Esophagus squamous epithelium (tissue), 5 donors: ENCODE measurements around the gene CAPN11. TPM values are rescaled to one million over a fixed set of nuclear protein-coding genes. Genes with fewer than 3 reads are reported as not detected.

Source experiments
- DNase-seq: peaks from one replicate; lab custom pipeline; 2025; lab: John Stamatoyannopoulos, UW
- H3K27ac ChIP-seq, 4 donors: fragments of 200-600 bp; sonication (generic); one replicate each; pipeline ENCODE4 v1.5.1; 2016 to 2019; ENCODE audit warnings: mild to moderate bottlenecking in 1 of 4
- H3K27me3 ChIP-seq, 4 donors: fragments of 200-600 bp; sonication (generic); 1 replicate in 3 of 4; 2 replicates in 1 of 4; pipeline versions ENCODE4 v1.5.1 to v1.6.0; 2017 to 2021; ENCODE audit warnings: antibody characterized with exemption in 1 of 4
- H3K36me3 ChIP-seq, 3 donors: fragments of 200-600 bp; sonication (generic); one replicate each; pipeline ENCODE4 v1.5.1; 2016 to 2019
- H3K4me1 ChIP-seq, 3 donors: fragments of 200-600 bp; sonication (generic); one replicate each; pipeline ENCODE4 v1.5.1; 2017 to 2019
- H3K4me3 ChIP-seq, 4 donors: fragments of 200-600 bp; sonication (generic); 1 replicate in 3 of 4; 2 replicates in 1 of 4; pipeline ENCODE4 v1.5.1; 2016 to 2019; ENCODE audit warnings: mild to moderate bottlenecking in 2 of 4, moderate library complexity in 1 of 4
- H3K9me3 ChIP-seq, 3 donors: fragments of 200-600 bp; sonication (generic); one replicate each; pipeline ENCODE4 v1.5.1; 2016 to 2019
- POLR2A ChIP-seq, 4 donors: fragments of 450-650 bp; IDR thresholded peaks; one replicate each; pipeline ENCODE4 v1.6.1; 2017; ENCODE audit warnings: antibody characterized with exemption in 4 of 4, mild to moderate bottlenecking in 4 of 4, moderate library complexity in 3 of 4
- WGBS, 2 donors: methylation state at CpG; one replicate each; pipeline ENCODE4 v1.1.5; 2018; 5-methylcytosine and 5-hydroxymethylcytosine counted together
- intact Hi-C: fragments of 100-400 bp; cut with DNase I; formaldehyde crosslinking; loops from one replicate; pipeline ENCODE4 v1.15.0; 2022
- total RNA-seq, 4 donors: library from RNA; depleted of rRNA; stranded (reverse); fragments of >200 nt; gene quantifications; one replicate each; pipeline ENCODE4 v1.1.0, GENCODE V29; 2016
- TF ChIP-seq, protein P1 (sequence below), 6 experiments: fragments of 450-650 bp in 4 of 6; fragments of 200-600 bp in 2 of 6; sonication (generic) in 2 of 6; IDR thresholded peaks; one replicate each; pipeline ENCODE4 v1.5.1; 2016 to 2019; ENCODE audit warnings: antibody characterized with exemption in 6 of 6, mild to moderate bottlenecking in 4 of 6, moderate library complexity in 4 of 6
- donor health status: DM: yes; HTN: yes; CAD: no.

CAPN11 gene
- total RNA-seq, 4 donors from 2014 or later: 0.57 to 1.00 TPM; not detected in 2

DNA sequence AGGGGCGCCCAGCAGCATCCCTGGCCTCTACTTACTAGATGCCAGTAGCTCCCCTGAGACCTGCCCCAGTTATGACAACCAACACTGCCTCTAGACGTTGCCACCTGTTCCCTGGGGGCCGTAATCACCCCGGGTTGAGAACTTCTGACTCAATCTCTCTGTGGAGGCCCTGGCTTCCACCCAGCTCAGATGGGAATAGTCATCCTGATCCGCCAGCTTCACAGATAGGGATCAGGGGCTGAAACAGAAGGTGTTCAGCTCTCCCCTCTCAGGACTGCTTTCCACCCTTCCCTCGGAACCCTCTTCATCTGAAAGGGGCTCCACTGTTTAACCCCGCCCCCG is 3.3 kb downstream of the CAPN11 start:
- Histone ChIP-seq H3K27me3 (peaks cover 0 to 42% (median 0%) of the 10 kb centered on the region in 4 donors), H3K9me3 (no peaks in the 10 kb centered on the region), H3K4me1 (no peaks in the 10 kb centered on the region), H3K27ac (no peak overlapping the region), H3K4me3 (no peak overlapping the region), H3K36me3 (no peaks in the 10 kb centered on the region)
- intact Hi-C loops: no loop called here
- TF ChIP-seq, protein P1, sequence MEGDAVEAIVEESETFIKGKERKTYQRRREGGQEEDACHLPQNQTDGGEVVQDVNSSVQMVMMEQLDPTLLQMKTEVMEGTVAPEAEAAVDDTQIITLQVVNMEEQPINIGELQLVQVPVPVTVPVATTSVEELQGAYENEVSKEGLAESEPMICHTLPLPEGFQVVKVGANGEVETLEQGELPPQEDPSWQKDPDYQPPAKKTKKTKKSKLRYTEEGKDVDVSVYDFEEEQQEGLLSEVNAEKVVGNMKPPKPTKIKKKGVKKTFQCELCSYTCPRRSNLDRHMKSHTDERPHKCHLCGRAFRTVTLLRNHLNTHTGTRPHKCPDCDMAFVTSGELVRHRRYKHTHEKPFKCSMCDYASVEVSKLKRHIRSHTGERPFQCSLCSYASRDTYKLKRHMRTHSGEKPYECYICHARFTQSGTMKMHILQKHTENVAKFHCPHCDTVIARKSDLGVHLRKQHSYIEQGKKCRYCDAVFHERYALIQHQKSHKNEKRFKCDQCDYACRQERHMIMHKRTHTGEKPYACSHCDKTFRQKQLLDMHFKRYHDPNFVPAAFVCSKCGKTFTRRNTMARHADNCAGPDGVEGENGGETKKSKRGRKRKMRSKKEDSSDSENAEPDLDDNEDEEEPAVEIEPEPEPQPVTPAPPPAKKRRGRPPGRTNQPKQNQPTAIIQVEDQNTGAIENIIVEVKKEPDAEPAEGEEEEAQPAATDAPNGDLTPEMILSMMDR (IDR thresholded peaks at IDR 0.05): no peak
- TF ChIP-seq POLR2A (IDR thresholded peaks at IDR 0.05): no peak
- DNase-seq: no peak
- WGBS, 2 donors: 53 to 58% methylated on average over 5 to 8 of the region's 8 CpGs

DNA sequence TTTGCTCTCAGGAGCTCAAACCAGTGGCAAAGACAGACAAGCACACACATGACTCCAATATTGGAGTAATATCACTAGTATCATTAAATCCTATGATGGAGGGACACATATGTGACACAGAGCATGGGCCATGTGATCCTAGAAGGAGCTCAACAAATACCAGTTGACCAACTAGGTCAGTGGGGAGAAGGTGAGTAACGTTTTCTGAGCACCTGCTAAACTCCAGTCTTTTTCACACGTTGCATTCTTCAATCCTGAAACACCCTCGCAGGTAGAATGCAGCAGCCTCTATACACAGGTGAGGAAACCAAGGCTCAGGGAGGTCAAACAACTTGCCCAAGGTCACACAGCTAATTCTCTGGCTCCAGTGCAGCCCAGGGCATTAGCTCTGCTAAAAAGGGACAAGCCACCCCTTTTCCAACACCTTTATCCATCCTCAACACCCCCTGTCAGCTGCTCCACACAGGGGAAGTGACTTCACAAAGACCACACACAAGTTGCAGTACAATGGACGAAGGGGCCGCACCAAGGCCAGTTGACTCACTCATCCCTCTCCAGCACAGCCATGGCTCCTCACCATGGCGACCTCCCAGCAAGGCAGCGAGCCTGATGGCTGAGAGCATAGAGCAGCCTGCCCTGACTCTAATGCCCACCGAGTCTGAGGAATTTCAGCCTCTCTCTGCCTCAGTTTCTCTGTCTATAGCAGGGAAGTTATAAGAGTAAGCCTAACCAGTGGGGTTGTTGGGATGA is 4.4 kb downstream of the CAPN11 start:
- DNase-seq: no peak
- WGBS, 2 donors: 71 to 81% methylated on average over 8 of the region's 8 CpGs
- Histone ChIP-seq H3K27me3 (peaks cover 0 to 42% (median 0%) of the 10 kb centered on the region in 4 donors), H3K27ac (no peak overlapping the region), H3K36me3 (no peaks in the 10 kb centered on the region), H3K4me1 (no peaks in the 10 kb centered on the region), H3K4me3 (no peak overlapping the region), H3K9me3 (no peaks in the 10 kb centered on the region)
- intact Hi-C loops: no loop called here
- no peak for TF ChIP-seq POLR2A (IDR thresholded peaks at IDR 0.05)
- TF ChIP-seq, protein P1 (IDR thresholded peaks at IDR 0.05): no peak

DNA sequence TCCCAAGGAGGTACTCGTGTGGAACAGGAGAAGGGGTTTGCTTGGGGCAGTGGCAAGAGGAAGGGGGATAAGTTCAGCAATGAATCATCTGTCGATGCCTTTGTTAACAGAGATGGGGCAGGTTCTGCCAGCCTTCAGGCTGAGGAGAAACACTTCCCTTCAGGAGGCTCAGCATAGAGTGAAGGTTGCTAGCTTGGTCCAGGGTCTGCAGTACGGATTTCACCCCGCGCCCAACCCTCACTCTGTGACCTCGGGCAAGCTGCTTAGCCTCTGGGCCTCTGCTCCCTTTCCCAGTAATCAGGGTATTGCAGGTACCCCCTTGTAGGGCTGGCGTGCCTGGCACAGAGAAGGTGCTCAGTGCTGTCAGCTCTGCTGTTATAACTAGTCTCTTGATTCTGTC is 7.5 kb downstream of the CAPN11 start:
- peaks cover 0 to 12% (median 8%) of the 10 kb centered on the region in 3 donors for H3K4me1 ChIP-seq
- no peaks in the 10 kb centered on the region for H3K36me3 ChIP-seq
- TF ChIP-seq, protein P1 (IDR thresholded peaks at IDR 0.05): no peak
- TF ChIP-seq POLR2A (IDR thresholded peaks at IDR 0.05): no peak
- no peak overlapping the region for H3K4me3 ChIP-seq
- WGBS, 2 donors: 51 to 65% methylated on average over 7 of the region's 7 CpGs
- peaks cover 0 to 49% (median 0%) of the 10 kb centered on the region in 4 donors for H3K27me3 ChIP-seq
- no peaks in the 10 kb centered on the region for H3K9me3 ChIP-seq
- intact Hi-C loops: no loop called here
- no peak for DNase-seq
- H3K27ac ChIP-seq: no peak overlapping the region

DNA sequence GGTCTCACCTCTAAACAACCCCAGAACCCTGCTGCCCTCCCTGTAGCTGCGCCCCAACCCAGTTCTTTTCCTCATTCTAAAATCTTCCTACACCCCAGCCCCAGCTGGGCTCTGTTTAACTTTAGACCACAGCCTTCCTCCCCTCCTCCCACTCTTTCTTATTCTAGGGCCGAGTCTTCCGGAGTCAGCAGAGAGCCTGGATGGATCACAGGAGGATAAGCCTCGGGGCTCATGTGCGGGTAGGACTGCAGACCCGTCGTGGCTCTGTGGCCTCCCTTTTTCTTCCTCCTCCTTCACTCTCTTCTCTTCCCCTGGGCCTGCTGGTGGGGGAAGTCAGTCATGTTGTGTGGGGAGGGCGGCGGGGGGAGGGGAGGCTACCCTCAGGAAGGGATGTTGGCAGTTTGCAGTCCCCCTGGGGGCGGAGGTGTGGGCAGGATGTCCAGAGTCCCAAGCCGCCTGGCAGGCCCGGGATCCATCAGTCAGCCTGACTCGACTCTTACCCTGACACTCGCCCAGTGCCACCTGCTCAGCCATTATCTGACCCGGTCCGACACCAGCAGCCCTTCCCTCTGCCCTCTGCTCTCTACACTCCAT is 8.1 kb downstream of the CAPN11 start:
- intact Hi-C loops: no loop called here
- WGBS, 2 donors: 32 to 50% methylated on average over 13 to 14 of the region's 16 CpGs
- peaks cover 0 to 12% (median 8%) of the 10 kb centered on the region in 3 donors for H3K4me1 ChIP-seq
- no peak for DNase-seq
- no peak overlapping the region for H3K4me3 ChIP-seq
- no peaks in the 10 kb centered on the region for H3K36me3 ChIP-seq
- TF ChIP-seq, protein P1 (IDR thresholded peaks at IDR 0.05): no peak
- no peaks in the 10 kb centered on the region for H3K9me3 ChIP-seq
- no peak overlapping the region for H3K27ac ChIP-seq
- H3K27me3 ChIP-seq: peaks cover 0 to 50% (median 0%) of the 10 kb centered on the region in 4 donors

DNA sequence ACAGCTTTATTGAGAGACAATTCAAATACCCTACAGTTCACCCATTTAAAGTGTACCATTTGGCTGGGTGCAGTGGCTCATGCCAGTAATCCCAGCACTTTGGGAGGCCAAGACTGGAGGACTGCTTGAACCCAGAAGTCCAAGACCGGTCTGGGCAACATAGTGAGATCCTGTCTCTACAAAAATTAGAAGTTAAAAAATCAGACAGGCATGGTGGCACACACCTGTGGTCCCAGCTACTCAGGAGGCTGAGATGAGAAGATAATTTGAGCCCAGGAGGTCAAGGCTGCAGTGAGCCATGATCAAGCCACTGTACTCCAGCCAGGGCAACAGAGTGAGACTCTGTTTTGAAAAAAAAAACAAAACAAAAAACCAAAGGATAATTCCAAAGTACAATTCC is 8.9 kb downstream of the CAPN11 start:
- H3K27me3 ChIP-seq: peaks cover 0 to 47% (median 0%) of the 10 kb centered on the region in 4 donors
- no peaks in the 10 kb centered on the region for H3K9me3 ChIP-seq
- DNase-seq: no peak
- peaks cover 0 to 14% (median 8%) of the 10 kb centered on the region in 3 donors for H3K4me1 ChIP-seq
- TF ChIP-seq POLR2A (IDR thresholded peaks at IDR 0.05): no peak
- TF ChIP-seq, protein P1 (IDR thresholded peaks at IDR 0.05): no peak
- H3K36me3 ChIP-seq: no peaks in the 10 kb centered on the region
- 88 to 100% methylated on average over 1 of the region's 1 CpG for WGBS, 2 donors
- intact Hi-C loops: no loop called here
- no peak overlapping the region for H3K27ac ChIP-seq
- H3K4me3 ChIP-seq: no peak overlapping the region
